NCI-H460 (cell line): ENCODE results near the gene C2CD4C. TPM values are rescaled to one million over a fixed set of nuclear protein-coding genes. Genes with fewer than 3 reads are reported as not detected.
"Not testable (repeated sequence)": the region's sequence is repeated elsewhere in the genome, so short reads cannot be mapped to it uniquely, and the experiment has no call there.

Experiments used
- DNase-seq: peaks from one replicate; pipeline ENCODE4 v3.0.0-alpha.2; 2016; ENCODE audit warnings: low read depth; ENCODE audit errors: extremely low read depth
- total RNA-seq: library from RNA; depleted of rRNA; stranded (reverse); fragments of >200 nt; shearing (Covaris generic); gene quantifications from 2 replicates; pipeline ENCODE4 v1.2.3, GENCODE V29; 2014

The C2CD4C gene
- total RNA-seq, 1 experiment from 2014 or later: 0.05 TPM

GRCh38 chr19:402786-403185 lies 6.2 kb downstream of the C2CD4C start:
- DNase-seq: no peak

GRCh38 chr19:401866-402511 lies 7.0 kb downstream of the C2CD4C start:
- DNase-seq: no peak

- no peak for DNase-seq
These were observed 7.7 kb downstream of the C2CD4C start for GRCh38 chr19:400976-401865.

GRCh38 chr19:399370-399769 lies 9.6 kb downstream of the C2CD4C start:
- DNase-seq: no peak

- no peak for DNase-seq
These were observed 10.2 kb downstream of the C2CD4C start for GRCh38 chr19:398719-399118.

- no peak for DNase-seq
These were observed 10.8 kb downstream of the C2CD4C start for GRCh38 chr19:397941-398706.

GRCh38 chr19:397321-397720 lies 11.6 kb downstream of the C2CD4C start:
- no peak for DNase-seq

GRCh38 chr19:395467-395866 lies 13.5 kb downstream of the C2CD4C start:
- DNase-seq: no peak

- not testable (repeated sequence) for DNase-seq
These were observed 14.1 kb downstream of the C2CD4C start for GRCh38 chr19:394857-395256.

GRCh38 chr19:393560-393959 lies 15.4 kb downstream of the C2CD4C start:
- DNase-seq: not testable (repeated sequence)

- DNase-seq: no peak
These were observed 16.5 kb downstream of the C2CD4C start for GRCh38 chr19:392375-392970.

GRCh38 chr19:391726-392374 lies 17.1 kb downstream of the C2CD4C start:
- DNase-seq: no peak

GRCh38 chr19:391207-391557 lies 17.8 kb downstream of the C2CD4C start:
- DNase-seq: no peak

GRCh38 chr19:390386-391206 lies 18.4 kb downstream of the C2CD4C start:
- no peak for DNase-seq

- DNase-seq: no peak
These were observed 19.0 kb downstream of the C2CD4C start for GRCh38 chr19:389935-390289.

- DNase-seq: no peak
These were observed 19.6 kb downstream of the C2CD4C start for GRCh38 chr19:389255-389934.

- no peak for DNase-seq
These were observed 20.3 kb downstream of the C2CD4C start for GRCh38 chr19:388691-389090.

- DNase-seq: no peak
These were observed 21.2 kb downstream of the C2CD4C start for GRCh38 chr19:387777-388176.

GRCh38 chr19:386632-387301 lies 22.2 kb downstream of the C2CD4C start:
- not testable (repeated sequence) for DNase-seq
